SK-N-SH treated with all-trans-retinoic acid at 6 μM for 48 hours (cell line): Measurements from ENCODE around the gene HCFC2.

ENCODE experiments used
- ATAC-seq: fragments of 200-7000 bp; cut with Tn5 transposase; 3 replicates; pipeline ENCODE4 v1.9.1; 2020; ENCODE audit warnings: mild to moderate bottlenecking, moderate library complexity
- BACH2 ChIP-seq: fragments of 250-450 bp; sonication (Bioruptor Pico); IDR thresholded peaks from 2 replicates; pipeline ENCODE4 v1.9.0; 2021; ENCODE audit warnings: mild to moderate bottlenecking, borderline replicate concordance
- CREB5 ChIP-seq: fragments of 250-450 bp; sonication (Bioruptor Pico); IDR thresholded peaks from 2 replicates; pipeline ENCODE4 v1.5.1; 2020; ENCODE audit warnings: low read depth, mild to moderate bottlenecking, moderate library complexity
- CSDC2 ChIP-seq: fragments of 250-450 bp; sonication (Bioruptor Pico); IDR thresholded peaks from 2 replicates; pipeline ENCODE4 v1.5.0; 2020; ENCODE audit warnings: mild to moderate bottlenecking, moderate library complexity
- CSRNP3 ChIP-seq: fragments of 250-450 bp; sonication (Bioruptor Pico); IDR thresholded peaks from 2 replicates; pipeline ENCODE4 v1.5.1; 2021; ENCODE audit warnings: mild to moderate bottlenecking, moderate library complexity
- ESRRG ChIP-seq: fragments of 250-450 bp; sonication (Bioruptor Pico); IDR thresholded peaks from 2 replicates; pipeline ENCODE4 v1.6.1; 2021; ENCODE audit warnings: mild to moderate bottlenecking
- GLIS3 ChIP-seq: fragments of 250-450 bp; sonication (Bioruptor Pico); IDR thresholded peaks from 2 replicates; pipeline ENCODE4 v1.5.0; 2020; ENCODE audit warnings: mild to moderate bottlenecking, moderate library complexity
- OSR1 ChIP-seq: fragments of 250-450 bp; sonication (Bioruptor Pico); IDR thresholded peaks from 2 replicates; pipeline ENCODE4 v1.8.0; 2022; ENCODE audit warnings: moderate library complexity, mild to moderate bottlenecking, inconsistent platforms
- PATZ1 ChIP-seq: fragments of 250-450 bp; sonication (Bioruptor Pico); IDR thresholded peaks from 2 replicates; pipeline ENCODE4 v1.8.0; 2020; ENCODE audit warnings: mild to moderate bottlenecking, moderate library complexity, borderline replicate concordance
- POU6F1 ChIP-seq: fragments of 250-450 bp; sonication (Bioruptor Pico); IDR thresholded peaks from 2 replicates; pipeline ENCODE4 v1.8.0; 2021; ENCODE audit warnings: low read depth, mild to moderate bottlenecking, moderate library complexity, borderline replicate concordance
- PPARA ChIP-seq: fragments of 250-450 bp; sonication (Bioruptor Pico); IDR thresholded peaks from 2 replicates; pipeline ENCODE4 v1.5.0; 2020; ENCODE audit warnings: mild to moderate bottlenecking, borderline replicate concordance
- RARB ChIP-seq: fragments of 250-450 bp; sonication (Bioruptor Pico); IDR thresholded peaks from 2 replicates; pipeline ENCODE4 v1.8.0; 2021; ENCODE audit warnings: mild to moderate bottlenecking, moderate library complexity
- SNAI2 ChIP-seq: fragments of 250-450 bp; sonication (Bioruptor Pico); IDR thresholded peaks from 2 replicates; pipeline ENCODE4 v1.5.0; 2020; ENCODE audit warnings: mild to moderate bottlenecking, moderate library complexity
- TCF4 ChIP-seq: fragments of 250-450 bp; sonication (Bioruptor Pico); IDR thresholded peaks from 2 replicates; pipeline ENCODE4 v1.8.0; 2021; ENCODE audit warnings: mild to moderate bottlenecking, moderate library complexity, borderline replicate concordance
- TOX ChIP-seq: fragments of 250-450 bp; sonication (Bioruptor Pico); IDR thresholded peaks from 2 replicates; pipeline ENCODE4 v1.8.0; 2021; ENCODE audit warnings: mild to moderate bottlenecking, moderate library complexity, borderline replicate concordance
- TSHZ2 ChIP-seq: fragments of 250-450 bp; sonication (Bioruptor Pico); IDR thresholded peaks from 2 replicates; pipeline ENCODE4 v1.5.0; 2020; ENCODE audit warnings: mild to moderate bottlenecking, moderate library complexity
- ZC3H10 ChIP-seq: fragments of 250-450 bp; sonication (Bioruptor Pico); IDR thresholded peaks from 2 replicates; pipeline ENCODE4 v1.5.1; 2021; ENCODE audit warnings: mild to moderate bottlenecking, moderate library complexity
- ZFP3 ChIP-seq: fragments of 250-450 bp; sonication (Bioruptor Pico); IDR thresholded peaks from 2 replicates; pipeline ENCODE4 v1.5.0; 2020; ENCODE audit warnings: mild to moderate bottlenecking, moderate library complexity
- ZFP30 ChIP-seq: fragments of 450-650 bp; formaldehyde crosslinking; IDR thresholded peaks from 2 replicates; pipeline ENCODE4 v1.5.0; 2022; ENCODE audit warnings: mild to moderate bottlenecking, moderate library complexity
- ZNF565 ChIP-seq: fragments of 450-650 bp; formaldehyde crosslinking; conservative IDR thresholded peaks from 2 replicates; pipeline ENCODE4 v1.5.0; 2020; ENCODE audit warnings: low read depth, mild to moderate bottlenecking, moderate library complexity
- ZNF70 ChIP-seq: fragments of 450-650 bp; formaldehyde crosslinking; IDR thresholded peaks from 2 replicates; pipeline ENCODE4 v1.5.0; 2020; ENCODE audit warnings: mild to moderate bottlenecking, moderate library complexity
- ZNF8 ChIP-seq: fragments of 450-650 bp; formaldehyde crosslinking; IDR thresholded peaks from 2 replicates; pipeline ENCODE4 v1.5.0; 2020; ENCODE audit warnings: mild to moderate bottlenecking, moderate library complexity

Gene HCFC2

GRCh38 chr12:104106965-104107364 is 42.6 kb downstream of the HCFC2 start:
- ATAC-seq, result no peak
- TF ChIP-seq TCF4, result no peak
- TF ChIP-seq ZFP3, result no peak
- TF ChIP-seq POU6F1 (CRISPR knock-in tag), result no peak
- TF ChIP-seq ZFP30 (CRISPR knock-in tag), result no peak
- TF ChIP-seq CREB5, result no peak
- TF ChIP-seq CSRNP3 (CRISPR knock-in tag), result no peak
- no peak for TF ChIP-seq RARB
- no peak for TF ChIP-seq TSHZ2 (CRISPR knock-in tag)
- no peak for TF ChIP-seq OSR1 (CRISPR knock-in tag)
- TF ChIP-seq TOX (CRISPR knock-in tag), result no peak
- TF ChIP-seq ZC3H10 (CRISPR knock-in tag), result no peak
- no peak for TF ChIP-seq PATZ1
- TF ChIP-seq ZNF8 (CRISPR knock-in tag), result no peak
- TF ChIP-seq ZNF70 (CRISPR knock-in tag), result no peak
- no peak for TF ChIP-seq CSDC2
- no peak for TF ChIP-seq SNAI2 (CRISPR knock-in tag)
- no peak for TF ChIP-seq BACH2 (CRISPR knock-in tag)

- TF ChIP-seq TCF4, result no peak
- TF ChIP-seq POU6F1 (CRISPR knock-in tag), result no peak
- no peak for TF ChIP-seq CREB5
- TF ChIP-seq ZFP30 (CRISPR knock-in tag), result no peak
- no peak for TF ChIP-seq ZFP3
- TF ChIP-seq RARB, result no peak
- TF ChIP-seq ZNF8 (CRISPR knock-in tag), result no peak
- no peak for TF ChIP-seq ESRRG
- no peak for TF ChIP-seq PATZ1
- no peak for TF ChIP-seq ZNF565 (CRISPR knock-in tag)
- no peak for TF ChIP-seq OSR1 (CRISPR knock-in tag)
- TF ChIP-seq PPARA (CRISPR knock-in tag), result no peak
- TF ChIP-seq GLIS3 (CRISPR knock-in tag), result no peak
- no peak for TF ChIP-seq SNAI2 (CRISPR knock-in tag)
- TF ChIP-seq ZNF70 (CRISPR knock-in tag), result no peak
- peak; percentile 100 for ATAC-seq
Measured at GRCh38 chr12:104108755-104109445, 44.6 kb downstream of the HCFC2 start.
